ENCODE measurements around the gene STRA8. TPM values are rescaled to one million over a fixed set of nuclear protein-coding genes. Genes with fewer than 3 reads are reported as not detected.

The STRA8 gene
- total RNA-seq, 1 donor from 2014 or later: not detected

- intact Hi-C loops (cut with DNase I): no loop called here
- H3K4me1 ChIP-seq: peaks cover 14% of the 10 kb centered on the region
Measured at GRCh38 chr7:135265637-135266036, 32.0 kb downstream of the STRA8 start.

DNA sequence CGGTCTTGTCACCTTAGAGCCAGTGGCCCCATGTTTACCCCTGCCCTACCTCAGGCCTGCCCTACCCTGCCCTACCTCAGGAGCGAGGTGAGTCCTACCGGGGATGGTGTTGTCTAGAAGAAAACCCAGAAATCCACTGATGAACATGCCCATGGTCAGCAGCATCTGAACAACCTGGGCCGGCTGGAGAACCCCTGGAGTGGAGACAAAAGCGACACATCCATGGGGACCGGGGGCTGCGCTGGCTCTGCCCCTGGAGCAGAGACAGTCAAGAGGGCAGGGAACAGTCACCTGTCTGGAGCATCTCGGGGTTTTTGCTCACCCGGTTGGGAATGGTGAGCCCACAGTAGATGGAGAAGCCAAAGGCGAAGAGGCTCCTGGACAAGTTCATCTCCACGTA, 36.3 kb downstream of the STRA8 start:
- no peaks in the 10 kb centered on the region for H3K36me3 ChIP-seq
- intact Hi-C loops (cut with DNase I): loop anchor here (10.0 kb wide), 1 partner anchor 375 kb away; no protein-coding TSS in a partner anchor

More at GRCh38 chr7:135265637-135266036, 32.0 kb downstream of the STRA8 start:
- no peaks in the 10 kb centered on the region for H3K27me3 ChIP-seq
- no peak overlapping the region for H3K4me3 ChIP-seq
- no peak for DNase-seq (ENCODE audit: extremely low spot score in 2 of 2)
- no peaks in the 10 kb centered on the region for H3K9me3 ChIP-seq
- TF ChIP-seq POLR2A (IDR thresholded peaks at IDR 0.05) (no peak), POLR2AphosphoS5 (IDR thresholded peaks at IDR 0.05; ENCODE audit: insufficient read depth in 1 of 2, low read depth in 1 of 2) (no peak)
- TF ChIP-seq, protein P1, sequence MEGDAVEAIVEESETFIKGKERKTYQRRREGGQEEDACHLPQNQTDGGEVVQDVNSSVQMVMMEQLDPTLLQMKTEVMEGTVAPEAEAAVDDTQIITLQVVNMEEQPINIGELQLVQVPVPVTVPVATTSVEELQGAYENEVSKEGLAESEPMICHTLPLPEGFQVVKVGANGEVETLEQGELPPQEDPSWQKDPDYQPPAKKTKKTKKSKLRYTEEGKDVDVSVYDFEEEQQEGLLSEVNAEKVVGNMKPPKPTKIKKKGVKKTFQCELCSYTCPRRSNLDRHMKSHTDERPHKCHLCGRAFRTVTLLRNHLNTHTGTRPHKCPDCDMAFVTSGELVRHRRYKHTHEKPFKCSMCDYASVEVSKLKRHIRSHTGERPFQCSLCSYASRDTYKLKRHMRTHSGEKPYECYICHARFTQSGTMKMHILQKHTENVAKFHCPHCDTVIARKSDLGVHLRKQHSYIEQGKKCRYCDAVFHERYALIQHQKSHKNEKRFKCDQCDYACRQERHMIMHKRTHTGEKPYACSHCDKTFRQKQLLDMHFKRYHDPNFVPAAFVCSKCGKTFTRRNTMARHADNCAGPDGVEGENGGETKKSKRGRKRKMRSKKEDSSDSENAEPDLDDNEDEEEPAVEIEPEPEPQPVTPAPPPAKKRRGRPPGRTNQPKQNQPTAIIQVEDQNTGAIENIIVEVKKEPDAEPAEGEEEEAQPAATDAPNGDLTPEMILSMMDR (IDR thresholded peaks at IDR 0.05): no peak
- H3K36me3 ChIP-seq: no peaks in the 10 kb centered on the region
- no peak overlapping the region for H3K27ac ChIP-seq

DNA sequence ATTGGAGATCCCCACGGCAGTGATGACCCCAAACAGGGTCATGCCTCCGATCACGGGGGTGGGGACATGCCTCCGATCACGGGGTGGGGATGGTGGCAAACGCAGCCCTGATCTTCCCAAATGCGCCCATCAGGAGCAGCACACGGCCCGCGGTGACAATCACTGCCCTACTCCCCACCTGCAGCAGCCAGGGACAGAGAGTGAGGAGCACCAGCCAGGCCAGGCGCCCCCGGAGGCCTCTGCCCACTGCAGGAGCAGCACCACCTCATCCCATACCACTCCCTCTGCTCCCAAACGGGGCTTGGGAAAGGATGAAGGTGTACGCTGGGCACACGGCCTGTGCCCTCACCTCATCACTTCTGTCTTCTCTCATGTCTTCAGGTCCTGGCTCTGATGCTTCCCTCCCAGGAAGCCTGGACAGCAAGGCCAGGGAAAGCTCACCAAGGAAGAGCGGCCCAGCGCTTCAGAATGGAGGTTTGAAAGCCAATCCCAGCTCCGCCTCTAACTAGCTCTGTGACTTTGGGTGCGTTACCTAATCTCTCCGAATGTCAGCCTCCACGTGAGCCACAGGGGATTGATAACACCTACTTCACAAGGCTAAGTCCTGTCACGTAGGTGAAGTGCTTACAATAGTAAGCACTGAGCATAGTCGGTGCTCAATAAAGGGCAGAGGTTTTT, 37.1 kb downstream of the STRA8 start:
- intact Hi-C loops (cut with DNase I): loop anchor here (10.0 kb wide), 1 partner anchor 374 kb away; no protein-coding TSS in a partner anchor
- no peak overlapping the region for H3K27ac ChIP-seq
- no peak for DNase-seq (ENCODE audit: extremely low spot score in 2 of 2)

More for the DNA sequence above, 36.3 kb downstream of the STRA8 start:
- H3K4me3 ChIP-seq: no peak overlapping the region
- H3K27me3 ChIP-seq: no peaks in the 10 kb centered on the region
- TF ChIP-seq POLR2A (IDR thresholded peaks at IDR 0.05) (no peak), POLR2AphosphoS5 (IDR thresholded peaks at IDR 0.05; ENCODE audit: insufficient read depth in 1 of 2, low read depth in 1 of 2) (no peak)
- TF ChIP-seq, protein P1 (IDR thresholded peaks at IDR 0.05): no peak
- no peaks in the 10 kb centered on the region for H3K9me3 ChIP-seq
- DNase-seq (ENCODE audit: extremely low spot score in 2 of 2): no peak
- H3K27ac ChIP-seq: no peak overlapping the region
- H3K4me1 ChIP-seq: no peaks in the 10 kb centered on the region

GRCh38 chr7:135271255-135271615, 37.6 kb downstream of the STRA8 start:
- Histone ChIP-seq H3K27me3 (no peaks in the 10 kb centered on the region), H3K4me1 (no peaks in the 10 kb centered on the region), H3K4me3 (no peak overlapping the region), H3K27ac (no peak overlapping the region), H3K9me3 (no peaks in the 10 kb centered on the region), H3K36me3 (no peaks in the 10 kb centered on the region)
- no peak for DNase-seq (ENCODE audit: extremely low spot score in 2 of 2)
- intact Hi-C loops (cut with DNase I): loop anchor here (10.0 kb wide), 1 partner anchor 374 kb away; no protein-coding TSS in a partner anchor
- TF ChIP-seq POLR2AphosphoS5 (IDR thresholded peaks at IDR 0.05; ENCODE audit: insufficient read depth in 1 of 2, low read depth in 1 of 2) (no peak), POLR2A (IDR thresholded peaks at IDR 0.05) (no peak)
- TF ChIP-seq, protein P1 (IDR thresholded peaks at IDR 0.05): no peak

More for the DNA sequence above, 37.1 kb downstream of the STRA8 start:
- TF ChIP-seq, protein P1 (IDR thresholded peaks at IDR 0.05): no peak
- no peak for TF ChIP-seq POLR2AphosphoS5 (IDR thresholded peaks at IDR 0.05; ENCODE audit: insufficient read depth in 1 of 2, low read depth in 1 of 2)
- TF ChIP-seq POLR2A (IDR thresholded peaks at IDR 0.05): no peak
- no peak overlapping the region for H3K4me3 ChIP-seq
- no peaks in the 10 kb centered on the region for H3K36me3 ChIP-seq
- no peaks in the 10 kb centered on the region for H3K9me3 ChIP-seq
- H3K27me3 ChIP-seq: no peaks in the 10 kb centered on the region
- no peaks in the 10 kb centered on the region for H3K4me1 ChIP-seq

DNA sequence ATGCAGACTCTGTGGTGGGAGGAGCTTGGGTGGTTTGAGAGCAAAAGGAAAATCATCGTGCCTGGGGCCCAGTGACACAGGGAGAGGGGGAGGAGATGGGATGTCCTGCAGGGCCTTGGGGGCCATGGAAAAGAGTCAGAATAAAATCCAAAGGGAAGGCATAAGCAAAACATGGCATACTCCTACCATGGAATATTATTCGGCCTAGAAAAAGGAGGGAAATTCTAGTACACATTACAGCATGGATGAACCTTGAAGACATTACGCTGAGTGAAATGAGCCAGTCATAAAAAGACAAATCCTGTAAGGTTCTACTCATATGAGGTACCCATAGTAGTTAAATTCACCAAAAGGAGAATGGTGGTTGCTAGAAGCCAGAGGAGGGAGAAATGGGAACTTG, 38.7 kb downstream of the STRA8 start:
- H3K4me1 ChIP-seq: no peaks in the 10 kb centered on the region
- H3K27me3 ChIP-seq: no peaks in the 10 kb centered on the region
- no peak overlapping the region for H3K4me3 ChIP-seq
- intact Hi-C loops (cut with DNase I): loop anchor here (10.0 kb wide), 1 partner anchor 372 kb away; no protein-coding TSS in a partner anchor
- H3K27ac ChIP-seq: no peak overlapping the region
- H3K36me3 ChIP-seq: no peaks in the 10 kb centered on the region
- no peaks in the 10 kb centered on the region for H3K9me3 ChIP-seq
- DNase-seq (ENCODE audit: extremely low spot score in 2 of 2): peak in 1 of 2 donors; percentile 43
- TF ChIP-seq POLR2AphosphoS5 (IDR thresholded peaks at IDR 0.05; ENCODE audit: insufficient read depth in 1 of 2, low read depth in 1 of 2) (no peak), POLR2A (IDR thresholded peaks at IDR 0.05) (no peak)
- TF ChIP-seq, protein P1 (IDR thresholded peaks at IDR 0.05): no peak

All from vagina (tissue), 2 donors.